Measurements from ENCODE around the gene OR2M7. TPM values are rescaled to one million over a fixed set of nuclear protein-coding genes. Genes with fewer than 3 reads are reported as not detected.

OR2M7 gene
- total RNA-seq, 1 experiment from 2014 or later = not detected

DNA sequence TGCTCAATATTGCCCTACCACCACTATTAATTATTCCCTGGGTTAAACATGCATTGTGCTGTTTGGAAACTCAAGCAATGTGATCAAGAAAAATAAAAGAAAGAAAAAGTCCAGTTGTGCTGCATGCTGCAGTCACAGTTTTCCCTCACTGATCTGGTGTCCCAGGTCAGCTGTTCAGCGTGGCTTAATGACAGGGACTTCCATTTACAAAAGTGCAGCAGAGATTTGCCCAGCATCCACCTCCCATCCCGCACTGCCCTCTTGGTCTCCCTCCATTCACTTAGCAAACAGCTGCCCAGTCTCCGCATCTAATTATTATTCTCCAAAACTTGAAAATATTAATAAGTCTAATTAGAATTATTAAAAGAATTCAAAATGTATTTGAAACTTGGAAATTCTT lies 35.0 kb upstream of the OR2M7 start:
- no peak overlapping the region for H3K27ac ChIP-seq (ENCODE audit: low read depth, low read length)
- no peaks in the 10 kb centered on the region for H3K4me1 ChIP-seq (ENCODE audit: control insufficient read depth in 1 of 2, insufficient read depth in 2 of 2, low read length in 2 of 2)
- no peaks in the 10 kb centered on the region for H3K36me3 ChIP-seq (ENCODE audit: control insufficient read depth in 1 of 2, insufficient read depth in 2 of 2, low read length in 2 of 2)
- DNase-seq (ENCODE audit: low read depth, low spot score) (no peak), ATAC-seq (no peak)
- intact Hi-C loops (cut with micrococcal nuclease) = no loop called here
- H3K9me2 ChIP-seq (ENCODE audit: insufficient read depth) = no peaks in the 10 kb centered on the region
- no peaks in the 10 kb centered on the region for H3K79me2 ChIP-seq (ENCODE audit: insufficient read depth, low read length)
- ChIA-PET RAD21 (ENCODE audit: low non-redundant PET in 1 of 2, low total read pairs in 2 of 2, uncharacterized antibody in 2 of 2, unreplicated experiment in 2 of 2) (no interaction called here), CTCF (no interaction called here), POLR2A (no interaction called here)
- H3K9me3 ChIP-seq (ENCODE audit: control insufficient read depth in 1 of 2, insufficient read depth in 1 of 2, low read depth in 1 of 2, low read length in 2 of 2) = peaks cover 4 to 5% of the 10 kb centered on the region in 2 experiments; a peak in 2 of 4 replicates
- H3K27me3 ChIP-seq (ENCODE audit: insufficient read depth, low read length) = no peaks in the 10 kb centered on the region
- H4K20me1 ChIP-seq (ENCODE audit: insufficient read depth) = no peaks in the 10 kb centered on the region
- no peak overlapping the region for H3K4me2 ChIP-seq (ENCODE audit: low read length)
- TF ChIP-seq, protein P1, sequence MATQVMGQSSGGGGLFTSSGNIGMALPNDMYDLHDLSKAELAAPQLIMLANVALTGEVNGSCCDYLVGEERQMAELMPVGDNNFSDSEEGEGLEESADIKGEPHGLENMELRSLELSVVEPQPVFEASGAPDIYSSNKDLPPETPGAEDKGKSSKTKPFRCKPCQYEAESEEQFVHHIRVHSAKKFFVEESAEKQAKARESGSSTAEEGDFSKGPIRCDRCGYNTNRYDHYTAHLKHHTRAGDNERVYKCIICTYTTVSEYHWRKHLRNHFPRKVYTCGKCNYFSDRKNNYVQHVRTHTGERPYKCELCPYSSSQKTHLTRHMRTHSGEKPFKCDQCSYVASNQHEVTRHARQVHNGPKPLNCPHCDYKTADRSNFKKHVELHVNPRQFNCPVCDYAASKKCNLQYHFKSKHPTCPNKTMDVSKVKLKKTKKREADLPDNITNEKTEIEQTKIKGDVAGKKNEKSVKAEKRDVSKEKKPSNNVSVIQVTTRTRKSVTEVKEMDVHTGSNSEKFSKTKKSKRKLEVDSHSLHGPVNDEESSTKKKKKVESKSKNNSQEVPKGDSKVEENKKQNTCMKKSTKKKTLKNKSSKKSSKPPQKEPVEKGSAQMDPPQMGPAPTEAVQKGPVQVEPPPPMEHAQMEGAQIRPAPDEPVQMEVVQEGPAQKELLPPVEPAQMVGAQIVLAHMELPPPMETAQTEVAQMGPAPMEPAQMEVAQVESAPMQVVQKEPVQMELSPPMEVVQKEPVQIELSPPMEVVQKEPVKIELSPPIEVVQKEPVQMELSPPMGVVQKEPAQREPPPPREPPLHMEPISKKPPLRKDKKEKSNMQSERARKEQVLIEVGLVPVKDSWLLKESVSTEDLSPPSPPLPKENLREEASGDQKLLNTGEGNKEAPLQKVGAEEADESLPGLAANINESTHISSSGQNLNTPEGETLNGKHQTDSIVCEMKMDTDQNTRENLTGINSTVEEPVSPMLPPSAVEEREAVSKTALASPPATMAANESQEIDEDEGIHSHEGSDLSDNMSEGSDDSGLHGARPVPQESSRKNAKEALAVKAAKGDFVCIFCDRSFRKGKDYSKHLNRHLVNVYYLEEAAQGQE (IDR thresholded peaks at IDR 0.05; ENCODE audit: low read depth) = no peak
- TF ChIP-seq, protein P2, sequence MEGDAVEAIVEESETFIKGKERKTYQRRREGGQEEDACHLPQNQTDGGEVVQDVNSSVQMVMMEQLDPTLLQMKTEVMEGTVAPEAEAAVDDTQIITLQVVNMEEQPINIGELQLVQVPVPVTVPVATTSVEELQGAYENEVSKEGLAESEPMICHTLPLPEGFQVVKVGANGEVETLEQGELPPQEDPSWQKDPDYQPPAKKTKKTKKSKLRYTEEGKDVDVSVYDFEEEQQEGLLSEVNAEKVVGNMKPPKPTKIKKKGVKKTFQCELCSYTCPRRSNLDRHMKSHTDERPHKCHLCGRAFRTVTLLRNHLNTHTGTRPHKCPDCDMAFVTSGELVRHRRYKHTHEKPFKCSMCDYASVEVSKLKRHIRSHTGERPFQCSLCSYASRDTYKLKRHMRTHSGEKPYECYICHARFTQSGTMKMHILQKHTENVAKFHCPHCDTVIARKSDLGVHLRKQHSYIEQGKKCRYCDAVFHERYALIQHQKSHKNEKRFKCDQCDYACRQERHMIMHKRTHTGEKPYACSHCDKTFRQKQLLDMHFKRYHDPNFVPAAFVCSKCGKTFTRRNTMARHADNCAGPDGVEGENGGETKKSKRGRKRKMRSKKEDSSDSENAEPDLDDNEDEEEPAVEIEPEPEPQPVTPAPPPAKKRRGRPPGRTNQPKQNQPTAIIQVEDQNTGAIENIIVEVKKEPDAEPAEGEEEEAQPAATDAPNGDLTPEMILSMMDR (IDR thresholded peaks at IDR 0.05 in 2 of 3, conservative IDR thresholded peaks at IDR 0.05 in 1 of 3; ENCODE audit: borderline replicate concordance in 1 of 3, insufficient read depth in 1 of 3, low read depth in 2 of 3, low read length in 2 of 3) = no peak
- no peak for TF ChIP-seq EZH2 (IDR thresholded peaks at IDR 0.05)
- no peak for TF ChIP-seq SP1 (IDR thresholded peaks at IDR 0.05; ENCODE audit: low read depth)
- TF ChIP-seq, protein P3, sequence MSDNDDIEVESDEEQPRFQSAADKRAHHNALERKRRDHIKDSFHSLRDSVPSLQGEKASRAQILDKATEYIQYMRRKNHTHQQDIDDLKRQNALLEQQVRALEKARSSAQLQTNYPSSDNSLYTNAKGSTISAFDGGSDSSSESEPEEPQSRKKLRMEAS (IDR thresholded peaks at IDR 0.05) = no peak
- TF ChIP-seq SRF (IDR thresholded peaks at IDR 0.05; ENCODE audit: low read depth) = no peak
- no peak for TF ChIP-seq ELF1 (IDR thresholded peaks at IDR 0.05; ENCODE audit: borderline replicate concordance, low read depth)
- H3K9ac ChIP-seq (ENCODE audit: low read length) = no peak overlapping the region
- no peak overlapping the region for H2AFZ ChIP-seq (ENCODE audit: low read depth, low read length, poor library complexity, severe bottlenecking)
- BruUV-seq (replicated peaks) = no TSS peak
- no peak overlapping the region for H3K4me3 ChIP-seq (replicated peaks in 1 of 2; ENCODE audit: low read depth in 1 of 2, low read length in 2 of 2)

Data from HCT116 (cell line).